Measurements from ENCODE around the gene AFF3. TPM values are rescaled to one million over a fixed set of nuclear protein-coding genes. Genes with fewer than 3 reads are reported as not detected.
A peak's percentile ranks its signal among the peaks of the same experiment; 100 is the strongest.
"Not testable (repeated sequence)": the region's sequence is repeated elsewhere in the genome, so short reads cannot be mapped to it uniquely, and the experiment has no call there.

AFF3 gene
- total RNA-seq, 2 donors from 2014 or later: 4.7 to 10.6 TPM

DNA sequence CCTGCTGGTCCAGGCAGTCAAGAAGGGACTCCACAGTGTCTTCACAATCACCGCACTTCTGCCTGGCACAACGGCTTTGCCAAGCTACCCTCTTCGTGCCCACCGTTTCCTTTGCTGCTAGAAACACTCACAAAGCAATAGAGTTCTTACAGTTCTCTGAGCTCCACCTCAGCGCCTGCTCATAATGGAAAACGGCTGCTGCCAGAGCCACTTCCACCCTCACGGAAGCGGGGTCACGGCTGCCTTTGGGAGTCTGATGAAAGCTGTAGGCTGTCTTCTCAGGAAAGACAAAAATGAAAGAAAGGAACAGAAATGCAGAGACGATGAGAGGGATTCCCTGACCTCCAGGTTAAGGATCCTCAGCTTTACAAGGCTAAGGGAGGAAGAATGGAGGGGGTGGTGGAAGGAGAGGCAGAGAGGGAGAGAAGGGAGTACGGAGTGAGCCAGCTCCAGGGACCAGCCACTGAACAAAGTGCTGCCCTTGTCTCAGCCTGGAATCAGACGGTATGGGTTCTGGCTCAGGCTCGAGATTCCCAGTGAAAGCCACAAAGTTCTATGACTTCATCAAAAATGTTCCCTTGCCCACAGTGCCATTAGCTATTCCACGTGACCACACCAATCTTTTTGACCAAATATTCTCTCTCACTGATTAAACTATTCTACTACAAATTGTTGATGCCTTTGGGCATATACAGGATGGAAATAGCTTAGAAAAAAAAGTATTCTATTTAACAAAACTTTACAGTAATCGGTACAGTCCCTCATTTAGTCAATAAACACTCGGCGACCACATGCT is 58.8 kb downstream of the AFF3 start:
- intact Hi-C loops (cut with DNase I, micrococcal nuclease); ATAC-seq; DNase-seq: not testable (repeated sequence)

- DNase-seq; ATAC-seq; intact Hi-C loops (cut with DNase I, micrococcal nuclease): not testable (repeated sequence)
Observed at GRCh38 chr2:100082302-100082978, 60.0 kb downstream of the AFF3 start.

- intact Hi-C loops (cut with DNase I, micrococcal nuclease): no loop called here
- no peak for DNase-seq
- ATAC-seq: no peak
Observed at GRCh38 chr2:100077935-100078334, 64.5 kb downstream of the AFF3 start.

- intact Hi-C loops (cut with DNase I, micrococcal nuclease): no loop called here
- ATAC-seq: no peak
- DNase-seq: no peak
Observed at GRCh38 chr2:100077456-100077855, 64.9 kb downstream of the AFF3 start.

DNA sequence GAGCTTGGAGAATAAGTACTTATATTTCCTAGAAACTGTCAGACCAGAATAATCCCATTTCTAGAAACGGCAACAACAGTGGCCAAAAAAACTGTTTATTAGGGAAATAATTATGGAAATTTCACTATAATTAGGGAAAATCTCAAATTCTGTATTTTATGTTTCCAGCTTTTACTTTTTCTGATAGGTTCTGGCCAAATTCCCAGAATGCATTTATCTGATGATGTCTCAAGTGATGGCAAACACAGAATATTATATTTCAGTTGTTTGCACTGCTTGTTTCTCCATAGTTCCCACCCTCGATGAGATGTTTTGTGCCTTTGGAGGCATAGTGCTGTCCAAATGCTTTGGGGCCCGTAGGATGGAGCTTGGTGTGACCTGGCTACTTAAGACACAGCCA is 66.9 kb downstream of the AFF3 start:
- no peak for DNase-seq
- no peak for ATAC-seq
- intact Hi-C loops (cut with DNase I, micrococcal nuclease): no loop called here

DNA sequence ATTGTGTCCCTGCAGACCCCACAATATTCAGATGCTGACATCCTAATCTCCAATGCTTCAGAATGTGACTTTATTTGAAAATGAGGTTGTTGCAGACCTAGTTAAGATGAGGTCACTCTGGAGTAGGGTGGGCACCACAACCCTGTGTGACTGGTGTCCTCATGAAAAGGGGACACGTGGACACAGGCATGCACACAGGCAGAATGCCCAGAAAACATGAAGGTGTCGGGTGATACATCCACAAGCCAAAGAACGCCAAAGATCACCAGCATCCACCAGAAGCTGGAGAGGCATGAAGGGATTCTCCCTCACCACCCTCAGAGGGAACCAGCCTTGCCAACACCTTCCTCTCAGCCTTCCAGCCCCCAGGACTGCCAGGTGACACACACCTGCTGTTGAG is 69.3 kb downstream of the AFF3 start:
- DNase-seq: no peak
- ATAC-seq: no peak
- intact Hi-C loops (cut with DNase I, micrococcal nuclease): no loop called here

- intact Hi-C loops (cut with DNase I, micrococcal nuclease): no loop called here
- ATAC-seq: no peak
- no peak for DNase-seq
Observed at GRCh38 chr2:100072503-100072902, 69.9 kb downstream of the AFF3 start.

DNA sequence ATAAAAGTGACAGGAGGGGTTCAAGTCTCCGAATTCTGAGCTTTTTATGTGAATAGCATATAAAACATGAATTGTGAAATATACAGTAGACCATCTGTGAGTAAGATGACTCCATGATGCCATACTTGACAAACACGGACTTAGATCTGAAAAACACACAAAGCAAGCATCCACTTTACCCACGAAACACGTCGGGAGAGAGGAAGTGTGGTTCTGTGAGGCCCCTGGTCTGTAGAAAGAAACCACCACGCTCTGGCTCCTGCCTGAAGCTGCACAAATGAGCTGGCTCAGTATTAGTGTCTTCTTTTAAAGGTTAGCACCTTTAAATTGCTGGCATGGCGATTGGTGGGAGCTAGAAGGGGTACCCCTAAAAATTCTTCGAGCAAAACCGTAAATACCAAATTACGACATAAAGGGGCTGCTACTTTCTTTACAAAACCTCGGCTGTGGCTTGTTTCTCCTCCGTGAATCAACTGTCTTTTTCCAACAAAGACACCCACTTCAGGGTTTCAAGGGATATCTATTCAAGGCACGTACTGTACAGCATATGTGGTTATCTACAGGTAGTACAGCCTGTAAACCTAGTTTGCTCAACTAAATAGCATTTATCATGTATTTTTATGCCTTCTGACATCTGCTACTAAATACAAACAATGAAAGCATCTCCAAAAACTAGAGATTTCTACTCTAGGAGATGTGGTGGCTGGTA is 70.9 kb downstream of the AFF3 start:
- DNase-seq (no peak), ATAC-seq (no peak)

DNA sequence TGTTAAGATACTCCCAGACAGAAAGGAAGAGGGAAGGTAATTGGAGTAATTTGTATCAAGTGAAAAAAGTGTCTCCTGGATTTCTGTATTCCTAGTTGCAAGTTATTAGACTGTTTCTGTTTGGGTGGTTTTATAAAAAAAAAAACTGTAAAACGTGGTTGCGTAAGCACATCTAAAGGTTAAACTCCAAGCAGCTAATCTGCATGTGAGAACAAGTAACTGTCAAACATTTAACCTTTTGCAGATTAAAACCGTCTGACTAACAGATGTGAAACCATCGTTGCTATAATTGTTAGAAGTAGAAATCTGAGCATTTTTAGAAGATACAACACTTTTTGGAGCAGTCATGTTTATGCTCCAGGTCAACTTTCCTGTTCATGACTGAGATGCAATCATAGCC is 72.3 kb downstream of the AFF3 start:
- DNase-seq (no peak), ATAC-seq (no peak)
- intact Hi-C loops (cut with DNase I, micrococcal nuclease): no loop called here

More for the DNA sequence above, 70.9 kb downstream of the AFF3 start:
- intact Hi-C loops (cut with DNase I, micrococcal nuclease): no loop called here

- DNase-seq (no peak), ATAC-seq (no peak)
- intact Hi-C loops (cut with DNase I, micrococcal nuclease): no loop called here
Observed at GRCh38 chr2:100068395-100068794, 74.0 kb downstream of the AFF3 start.

DNA sequence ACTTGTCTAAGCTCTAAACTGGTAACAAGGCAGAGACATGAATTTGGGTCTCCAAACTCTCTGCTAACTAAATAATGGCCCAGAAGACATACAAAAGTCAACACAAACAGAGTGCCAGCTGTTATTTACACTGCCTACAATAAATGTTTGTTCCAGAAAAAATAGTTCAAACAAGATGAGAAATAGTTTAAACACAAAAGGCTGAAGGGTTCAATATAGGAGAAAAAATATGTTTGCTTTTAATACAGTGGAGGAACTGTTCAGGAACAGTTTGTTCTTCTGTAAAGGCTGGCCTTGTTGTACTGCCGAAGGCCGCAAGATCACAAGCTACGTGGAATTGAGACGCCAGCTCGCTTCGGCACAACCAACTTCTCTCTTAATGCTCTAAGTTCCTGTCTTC is 74.6 kb downstream of the AFF3 start:
- ATAC-seq (peak; percentile 63), DNase-seq (no peak)
- intact Hi-C loops (cut with DNase I, micrococcal nuclease): no loop called here

- ATAC-seq: no peak
- intact Hi-C loops (cut with DNase I, micrococcal nuclease): no loop called here
- no peak for DNase-seq
Observed at GRCh38 chr2:100066856-100067255, 75.5 kb downstream of the AFF3 start.

GRCh38 chr2:100066246-100066645 is 76.1 kb downstream of the AFF3 start:
- ATAC-seq (no peak), DNase-seq (no peak)
- intact Hi-C loops (cut with DNase I, micrococcal nuclease): no loop called here

- intact Hi-C loops (cut with DNase I, micrococcal nuclease): no loop called here
- ATAC-seq: no peak
- no peak for DNase-seq
Observed at GRCh38 chr2:100064592-100065428, 77.6 kb downstream of the AFF3 start.

DNA sequence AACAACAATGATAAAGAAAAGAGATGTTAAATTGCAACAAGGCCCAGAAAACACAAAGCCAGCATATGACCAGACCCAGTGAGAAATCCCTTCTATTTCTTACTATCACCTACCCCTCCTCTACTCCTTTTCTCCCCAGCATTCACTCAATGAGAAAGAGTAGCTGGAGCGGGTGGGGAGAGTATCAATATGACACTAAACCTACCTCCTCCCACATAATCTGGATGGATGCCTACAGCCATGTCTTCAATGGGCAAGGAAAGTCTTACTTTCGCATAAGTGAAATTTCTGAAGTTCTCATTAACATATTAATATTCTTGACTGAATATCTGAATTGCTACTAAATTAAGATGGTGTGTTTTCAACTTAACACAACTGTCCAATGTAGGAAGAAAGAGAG is 78.2 kb downstream of the AFF3 start:
- intact Hi-C loops (cut with DNase I, micrococcal nuclease): no loop called here
- ATAC-seq: no peak
- no peak for DNase-seq

DNA sequence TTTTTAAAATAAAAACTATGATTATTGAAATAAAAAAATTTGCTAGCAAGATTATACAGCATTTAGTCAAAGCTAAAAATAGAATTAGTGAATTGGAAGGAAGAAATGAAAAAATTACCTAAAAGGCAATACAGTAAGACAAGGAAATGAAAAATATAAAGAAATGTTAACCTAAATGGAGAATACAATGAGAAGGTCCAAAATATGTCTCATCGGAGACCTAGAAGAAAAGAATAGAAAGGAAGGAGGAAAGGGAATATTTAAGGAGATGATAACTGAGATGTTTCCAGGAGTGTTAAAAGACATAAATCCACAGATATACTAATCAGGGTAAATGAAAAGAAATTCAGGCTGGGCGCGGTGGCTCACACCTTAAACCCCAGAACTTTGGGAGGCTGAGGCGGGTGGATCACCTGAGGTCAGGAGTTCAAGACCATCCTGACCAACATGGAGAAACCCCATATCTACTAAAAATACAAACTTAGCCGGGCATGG is 78.9 kb downstream of the AFF3 start:
- intact Hi-C loops (cut with DNase I, micrococcal nuclease): no loop called here
- no peak for ATAC-seq
- no peak for DNase-seq

GRCh38 chr2:100062336-100062735 is 80.1 kb downstream of the AFF3 start:
- no peak for ATAC-seq
- DNase-seq: no peak
- intact Hi-C loops (cut with DNase I, micrococcal nuclease): no loop called here

DNA sequence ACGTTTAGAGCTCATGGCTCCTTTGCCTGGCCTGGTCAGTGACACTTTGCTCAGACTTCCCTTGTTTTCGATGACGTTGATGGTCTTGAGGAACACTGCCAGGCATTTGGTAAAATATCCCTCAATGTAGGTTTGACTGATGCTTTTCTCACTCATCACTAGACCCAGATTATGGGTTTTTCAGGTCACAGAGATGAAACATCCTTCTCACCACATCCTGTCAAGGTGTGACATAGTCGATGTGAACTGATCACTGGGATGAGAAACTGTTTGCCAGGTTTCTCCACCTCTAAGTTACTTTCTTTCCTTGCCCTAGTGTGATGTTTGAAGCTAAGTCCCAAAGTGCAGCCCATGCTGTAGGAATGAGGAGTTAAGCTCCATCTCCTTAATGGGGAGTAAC is 81.5 kb downstream of the AFF3 start:
- no peak for DNase-seq
- intact Hi-C loops (cut with DNase I, micrococcal nuclease): no loop called here
- no peak for ATAC-seq

- intact Hi-C loops (cut with DNase I, micrococcal nuclease): no loop called here
- ATAC-seq: no peak
- no peak for DNase-seq
Observed at GRCh38 chr2:100059638-100060037, 82.8 kb downstream of the AFF3 start.

All from left colon (tissue), 2 donors.